ENCODE data around the gene OSBP2. TPM values are rescaled to one million over a fixed set of nuclear protein-coding genes. Genes with fewer than 3 reads are reported as not detected.

OSBP2 gene
- total and polyA plus RNA-seq, 3 donors from 2014 or later = 39.5 to 68.0 (median 45.4) TPM

DNA sequence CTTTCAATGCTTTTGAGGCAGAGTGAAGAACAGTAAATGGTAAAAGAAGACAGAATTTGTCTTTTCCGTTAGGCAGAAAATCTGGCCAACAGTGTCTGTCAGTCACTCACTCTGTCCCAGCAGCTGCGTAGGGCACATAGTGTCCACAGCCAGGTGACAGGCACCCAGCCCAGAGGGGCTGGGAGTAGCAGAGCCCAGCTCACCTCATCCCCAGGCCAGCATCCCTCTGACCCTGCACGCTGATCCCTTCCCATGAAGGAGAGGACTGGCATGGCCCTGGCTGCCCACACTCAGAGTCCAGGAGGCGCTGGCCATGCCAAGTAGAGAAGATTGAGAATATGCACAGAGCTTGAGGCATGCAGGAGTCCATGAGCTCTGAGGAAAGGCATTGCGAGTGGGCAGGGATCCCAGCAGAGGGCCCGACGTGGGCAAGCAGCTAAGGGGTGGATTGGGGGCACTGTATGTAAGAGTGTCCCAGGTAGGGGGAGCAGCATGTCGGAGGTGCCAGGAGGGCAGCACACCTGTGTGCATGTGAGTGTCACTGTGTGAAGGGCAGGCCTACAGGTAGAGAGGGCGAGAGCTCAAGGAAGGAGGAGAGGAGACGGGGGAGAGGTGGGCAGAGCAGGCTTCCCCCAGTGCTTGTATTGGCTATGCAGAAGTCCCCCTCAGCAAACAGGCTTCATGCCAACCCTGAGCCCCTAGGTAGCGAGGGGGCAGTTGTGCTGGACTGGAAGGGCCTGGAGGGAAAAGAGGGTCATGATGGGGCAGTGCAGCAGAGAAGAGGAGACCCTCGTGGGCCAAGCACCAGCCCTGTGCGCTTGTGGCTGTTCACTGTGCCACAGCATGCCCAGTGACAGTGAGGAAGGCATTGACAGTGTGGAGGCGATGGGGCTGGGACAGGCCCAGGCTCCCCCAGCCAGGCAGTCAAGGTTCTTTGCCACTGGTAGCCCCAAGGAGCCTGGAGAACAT, 133.8 kb downstream of the OSBP2 start:
- no peaks in the 10 kb centered on the region for H3K9me3 ChIP-seq
- DNase-seq = no peak
- WGBS, 2 donors = 87 to 90% methylated on average over 13 to 14 of the region's 14 CpGs
- H3K4me3 ChIP-seq = no peak overlapping the region
- H3K4me1 ChIP-seq = no peaks in the 10 kb centered on the region
- no peak overlapping the region for H3K27ac ChIP-seq
- intact Hi-C loops (cut with DNase I; ENCODE audit: low total_unique reads) = no loop called here
- TF ChIP-seq, protein P1, sequence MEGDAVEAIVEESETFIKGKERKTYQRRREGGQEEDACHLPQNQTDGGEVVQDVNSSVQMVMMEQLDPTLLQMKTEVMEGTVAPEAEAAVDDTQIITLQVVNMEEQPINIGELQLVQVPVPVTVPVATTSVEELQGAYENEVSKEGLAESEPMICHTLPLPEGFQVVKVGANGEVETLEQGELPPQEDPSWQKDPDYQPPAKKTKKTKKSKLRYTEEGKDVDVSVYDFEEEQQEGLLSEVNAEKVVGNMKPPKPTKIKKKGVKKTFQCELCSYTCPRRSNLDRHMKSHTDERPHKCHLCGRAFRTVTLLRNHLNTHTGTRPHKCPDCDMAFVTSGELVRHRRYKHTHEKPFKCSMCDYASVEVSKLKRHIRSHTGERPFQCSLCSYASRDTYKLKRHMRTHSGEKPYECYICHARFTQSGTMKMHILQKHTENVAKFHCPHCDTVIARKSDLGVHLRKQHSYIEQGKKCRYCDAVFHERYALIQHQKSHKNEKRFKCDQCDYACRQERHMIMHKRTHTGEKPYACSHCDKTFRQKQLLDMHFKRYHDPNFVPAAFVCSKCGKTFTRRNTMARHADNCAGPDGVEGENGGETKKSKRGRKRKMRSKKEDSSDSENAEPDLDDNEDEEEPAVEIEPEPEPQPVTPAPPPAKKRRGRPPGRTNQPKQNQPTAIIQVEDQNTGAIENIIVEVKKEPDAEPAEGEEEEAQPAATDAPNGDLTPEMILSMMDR (IDR thresholded peaks at IDR 0.05) = no peak
- TF ChIP-seq POLR2A (IDR thresholded peaks at IDR 0.05) = no peak
- no peaks in the 10 kb centered on the region for H3K36me3 ChIP-seq (ENCODE audit: low read depth, missing control alignments)
- no peaks in the 10 kb centered on the region for H3K27me3 ChIP-seq

DNA sequence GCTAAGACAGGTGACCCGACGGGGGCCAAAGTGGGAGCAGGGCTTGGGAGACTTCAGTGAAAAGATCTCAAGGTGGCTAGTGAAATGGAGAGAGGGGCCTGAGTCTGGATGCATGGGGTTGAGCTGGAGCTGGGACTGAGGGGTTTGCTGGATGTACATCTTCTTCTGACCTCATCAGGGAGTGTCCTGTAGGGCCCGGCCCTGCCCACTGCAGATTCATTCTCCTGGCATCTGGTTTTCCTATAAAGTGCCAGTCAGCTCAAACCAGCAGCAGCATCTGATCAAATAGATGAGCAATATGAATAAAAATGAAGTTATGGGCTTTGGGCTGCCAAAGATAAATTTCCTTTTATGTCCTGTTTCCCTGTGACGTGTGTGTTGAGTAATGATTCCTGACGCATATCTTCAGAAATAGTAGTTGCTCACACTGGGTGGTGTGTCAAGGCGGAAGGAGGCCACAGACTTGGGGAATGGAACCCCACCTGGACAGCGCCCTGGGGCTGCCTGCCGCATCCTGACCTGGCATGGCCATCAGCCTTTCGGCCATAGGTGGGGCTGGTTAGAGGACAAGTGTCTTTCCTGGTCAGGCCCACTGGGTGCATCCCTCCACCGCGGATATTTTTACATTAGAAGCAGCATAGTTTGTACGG, 135.4 kb downstream of the OSBP2 start:
- TF ChIP-seq, protein P1 (IDR thresholded peaks at IDR 0.05) = no peak
- intact Hi-C loops (cut with DNase I; ENCODE audit: low total_unique reads) = no loop called here
- Histone ChIP-seq H3K27me3 (no peaks in the 10 kb centered on the region), H3K27ac (no peak overlapping the region), H3K9me3 (no peaks in the 10 kb centered on the region), H3K4me1 (no peaks in the 10 kb centered on the region), H3K36me3 (ENCODE audit: low read depth, missing control alignments) (no peaks in the 10 kb centered on the region), H3K4me3 (no peak overlapping the region)
- WGBS, 2 donors = 81 to 84% methylated on average over 12 of the region's 12 CpGs
- no peak for DNase-seq

DNA sequence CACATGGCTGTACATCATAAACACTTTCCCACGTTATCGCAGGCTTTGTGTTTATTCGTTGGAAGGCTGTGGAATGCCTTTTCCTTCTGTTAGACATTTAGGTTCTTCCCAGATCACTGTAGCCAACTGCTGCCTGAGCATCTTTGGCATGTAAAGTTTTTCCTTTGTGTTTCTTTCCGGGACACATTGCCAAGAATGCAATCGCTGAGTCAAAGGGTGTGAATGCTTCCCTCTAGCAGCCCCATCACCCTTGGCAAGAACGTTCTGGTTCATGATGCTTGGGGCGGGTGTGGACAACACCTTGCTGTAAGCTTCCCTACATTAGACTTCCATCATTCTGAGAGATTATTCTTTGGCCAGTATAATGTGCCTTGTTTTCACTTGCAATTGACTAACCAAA, 136.2 kb downstream of the OSBP2 start:
- no peaks in the 10 kb centered on the region for H3K9me3 ChIP-seq
- H3K27me3 ChIP-seq = no peaks in the 10 kb centered on the region
- 54 to 64% methylated on average over 7 of the region's 7 CpGs for WGBS, 2 donors
- DNase-seq = no peak
- no peaks in the 10 kb centered on the region for H3K36me3 ChIP-seq (ENCODE audit: low read depth, missing control alignments)
- intact Hi-C loops (cut with DNase I; ENCODE audit: low total_unique reads) = no loop called here
- H3K27ac ChIP-seq = no peak overlapping the region
- TF ChIP-seq POLR2A (IDR thresholded peaks at IDR 0.05) = no peak
- TF ChIP-seq, protein P1 (IDR thresholded peaks at IDR 0.05) = no peak
- H3K4me1 ChIP-seq = no peaks in the 10 kb centered on the region
- H3K4me3 ChIP-seq = no peak overlapping the region

DNA sequence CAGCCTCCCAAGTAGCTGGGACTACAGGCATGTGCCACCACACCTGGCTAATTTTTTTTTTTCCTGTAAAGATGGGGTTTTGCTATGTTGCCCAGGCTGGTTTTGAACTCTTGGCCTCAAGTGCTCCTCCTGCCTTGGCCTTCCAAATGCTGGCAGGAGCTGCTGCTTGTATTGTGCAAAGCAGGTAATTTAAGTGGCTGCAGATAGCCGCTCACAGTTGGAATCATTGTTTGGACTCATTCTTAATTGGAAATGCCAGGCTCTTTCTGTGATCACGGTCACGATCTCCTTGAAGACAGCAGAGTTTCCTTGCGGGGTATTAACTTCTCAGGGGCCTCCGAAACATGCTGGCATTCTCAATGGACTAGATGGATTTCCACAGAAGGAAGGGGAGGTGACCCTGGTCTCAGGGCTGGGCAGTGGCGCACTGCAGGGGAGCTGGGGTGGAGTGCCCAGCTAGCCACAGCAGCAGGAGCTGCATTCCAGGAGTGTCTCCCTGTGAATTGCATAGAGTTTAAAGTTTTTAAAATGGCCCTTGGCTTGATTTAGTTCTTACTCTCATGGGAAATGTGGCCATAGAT, 137.8 kb downstream of the OSBP2 start:
- no peaks in the 10 kb centered on the region for H3K36me3 ChIP-seq (ENCODE audit: low read depth, missing control alignments)
- H3K9me3 ChIP-seq = no peaks in the 10 kb centered on the region
- no peaks in the 10 kb centered on the region for H3K4me1 ChIP-seq
- H3K27ac ChIP-seq = no peak overlapping the region
- no peaks in the 10 kb centered on the region for H3K27me3 ChIP-seq
- 88 to 91% methylated on average over 6 of the region's 6 CpGs for WGBS, 2 donors
- DNase-seq = no peak
- no peak overlapping the region for H3K4me3 ChIP-seq
- TF ChIP-seq POLR2A (IDR thresholded peaks at IDR 0.05) = no peak
- TF ChIP-seq, protein P1 (IDR thresholded peaks at IDR 0.05) = no peak
- intact Hi-C loops (cut with DNase I; ENCODE audit: low total_unique reads) = no loop called here

Measured in testis (tissue), 3 donors.